AG20443 (cell line): ENCODE measurements around the gene ZFAND3.

Experiments
- DNase-seq: peaks from one replicate; pipeline ENCODE4 v3.0.0; 2012; ENCODE audit warnings: low spot score, mixed read lengths

ZFAND3 gene

DNA sequence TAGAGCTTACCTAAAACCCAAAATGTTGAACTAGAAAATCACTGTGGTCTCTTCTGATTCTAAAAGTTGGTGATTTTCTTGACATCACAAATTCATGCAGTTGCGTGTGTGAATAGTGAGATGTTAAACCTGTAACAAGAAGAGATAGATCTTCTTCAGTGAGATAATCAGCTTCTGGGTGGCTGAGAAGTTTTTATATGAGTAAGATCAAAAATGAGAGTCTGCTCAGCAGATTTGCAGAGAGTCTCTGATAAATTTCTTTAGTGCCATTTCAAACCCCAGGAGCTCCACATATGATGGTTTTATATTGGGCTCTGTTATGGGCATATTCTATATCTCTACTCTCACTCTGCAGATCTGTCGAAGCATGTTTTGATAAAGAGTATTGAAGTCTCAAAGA, 185.4 kb downstream of the ZFAND3 start:
- DNase-seq = no peak

DNA sequence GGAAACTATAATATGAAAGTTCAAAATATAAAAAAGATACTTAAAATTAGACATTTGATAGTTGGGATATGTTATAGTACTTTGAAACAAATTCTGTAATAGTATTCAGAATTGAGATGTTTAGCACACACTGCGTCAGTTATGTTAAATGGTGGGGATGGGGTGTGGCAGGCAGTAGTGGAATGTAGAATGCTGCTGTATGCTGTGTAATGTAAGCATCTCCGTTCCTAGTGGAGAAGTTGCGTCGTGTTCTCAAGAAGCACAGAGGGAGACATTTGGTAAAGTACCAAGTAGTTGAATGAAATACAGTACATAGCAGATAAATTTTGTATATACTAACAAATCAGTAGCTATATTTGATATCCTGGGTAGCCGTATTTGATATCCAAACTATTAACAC, 192.4 kb downstream of the ZFAND3 start:
- no peak for DNase-seq

- DNase-seq = peak; percentile 59
Measured at GRCh38 chr6:38012573-38012972, 193.0 kb downstream of the ZFAND3 start.

DNA sequence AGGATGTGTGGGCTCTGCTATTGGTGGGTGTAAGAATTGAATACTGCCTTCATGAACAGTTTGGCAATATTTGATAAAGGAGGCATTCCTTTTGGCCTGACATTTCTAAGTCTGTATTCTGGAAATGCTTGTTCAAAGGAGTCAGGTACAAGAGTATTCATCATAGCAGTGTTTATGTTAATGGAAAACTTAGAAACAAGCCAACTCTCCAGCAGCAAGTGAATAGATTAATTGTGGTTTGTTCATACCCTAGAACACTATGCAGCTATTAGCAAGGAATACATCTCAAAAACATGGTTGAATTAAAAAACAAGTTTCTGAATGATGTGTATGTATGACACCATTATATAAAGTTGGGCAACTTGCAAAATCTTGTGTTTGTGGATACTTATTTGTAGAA, 195.8 kb downstream of the ZFAND3 start:
- DNase-seq = no peak

- no peak for DNase-seq
Measured at GRCh38 chr6:38016824-38017223, 197.3 kb downstream of the ZFAND3 start.

DNA sequence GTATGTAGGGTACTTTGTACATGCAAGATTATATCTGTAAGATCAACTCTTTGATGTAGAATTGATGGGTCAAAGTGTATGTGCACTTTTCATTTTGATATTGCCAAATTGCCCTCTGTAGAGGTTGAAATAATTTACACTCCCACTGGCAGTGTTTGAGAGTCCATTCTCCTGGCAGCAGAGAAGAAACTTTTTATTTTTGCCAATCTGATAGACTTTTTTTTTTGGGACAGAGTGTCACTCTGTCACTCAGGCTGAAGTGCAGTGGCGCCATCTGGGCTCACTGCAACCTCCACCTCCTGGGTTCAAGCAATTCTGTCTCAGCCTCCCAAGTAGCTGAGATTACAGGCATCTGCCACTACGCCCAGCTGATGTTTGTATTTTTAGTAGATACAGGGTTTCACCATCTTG, 199.2 kb downstream of the ZFAND3 start:
- no peak for DNase-seq

- no peak for DNase-seq
Measured at GRCh38 chr6:38020593-38020992, 201.1 kb downstream of the ZFAND3 start.

GRCh38 chr6:38021029-38021428, 201.5 kb downstream of the ZFAND3 start:
- DNase-seq = no peak

- no peak for DNase-seq
Measured at GRCh38 chr6:38021571-38021970, 202.0 kb downstream of the ZFAND3 start.

- no peak for DNase-seq
Measured at GRCh38 chr6:38022688-38023087, 203.2 kb downstream of the ZFAND3 start.

- no peak for DNase-seq
Measured at GRCh38 chr6:38024908-38025307, 205.4 kb downstream of the ZFAND3 start.

DNA sequence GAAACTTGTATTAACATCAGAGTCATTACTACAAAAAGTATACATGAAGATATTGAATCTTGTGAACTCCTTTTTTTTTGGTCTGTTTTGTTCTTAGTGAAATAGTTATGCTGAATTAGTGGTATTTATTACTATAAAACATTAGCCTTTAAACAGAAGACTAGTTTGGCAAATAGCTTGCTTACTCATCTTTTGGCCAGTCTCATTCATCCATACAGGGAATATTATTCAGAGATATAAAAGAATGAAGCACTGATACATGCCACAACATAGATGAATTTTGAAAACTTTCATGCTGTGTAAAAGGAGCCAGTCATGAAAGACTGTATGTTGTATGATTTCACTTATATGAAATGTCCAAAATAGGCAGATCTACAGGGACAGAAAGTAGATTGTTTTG, 205.9 kb downstream of the ZFAND3 start:
- DNase-seq = no peak

- no peak for DNase-seq
Measured at GRCh38 chr6:38027685-38028373, 208.3 kb downstream of the ZFAND3 start.

- DNase-seq = no peak
Measured at GRCh38 chr6:38030380-38030779, 210.9 kb downstream of the ZFAND3 start.

DNA sequence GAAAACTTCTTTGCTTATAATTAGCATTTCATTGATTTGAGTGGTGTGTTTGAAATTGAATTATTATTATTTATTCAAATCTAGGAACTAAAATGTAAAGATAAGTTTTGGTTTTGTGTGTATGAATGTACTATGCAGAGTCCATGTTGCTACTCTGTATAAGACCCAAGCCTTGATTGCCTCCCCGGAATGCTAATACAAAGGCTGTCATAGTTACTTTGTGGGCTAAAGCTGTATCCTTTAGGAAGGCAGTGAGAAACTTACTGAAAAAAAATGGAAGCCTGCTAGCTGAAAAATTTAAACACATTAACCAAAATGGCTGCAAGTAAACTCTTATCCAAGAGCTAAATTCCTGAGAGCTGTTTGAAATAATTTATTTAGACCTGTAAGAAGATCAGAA, 213.3 kb downstream of the ZFAND3 start:
- no peak for DNase-seq

- no peak for DNase-seq
Measured at GRCh38 chr6:38033442-38033982, 214.0 kb downstream of the ZFAND3 start.

DNA sequence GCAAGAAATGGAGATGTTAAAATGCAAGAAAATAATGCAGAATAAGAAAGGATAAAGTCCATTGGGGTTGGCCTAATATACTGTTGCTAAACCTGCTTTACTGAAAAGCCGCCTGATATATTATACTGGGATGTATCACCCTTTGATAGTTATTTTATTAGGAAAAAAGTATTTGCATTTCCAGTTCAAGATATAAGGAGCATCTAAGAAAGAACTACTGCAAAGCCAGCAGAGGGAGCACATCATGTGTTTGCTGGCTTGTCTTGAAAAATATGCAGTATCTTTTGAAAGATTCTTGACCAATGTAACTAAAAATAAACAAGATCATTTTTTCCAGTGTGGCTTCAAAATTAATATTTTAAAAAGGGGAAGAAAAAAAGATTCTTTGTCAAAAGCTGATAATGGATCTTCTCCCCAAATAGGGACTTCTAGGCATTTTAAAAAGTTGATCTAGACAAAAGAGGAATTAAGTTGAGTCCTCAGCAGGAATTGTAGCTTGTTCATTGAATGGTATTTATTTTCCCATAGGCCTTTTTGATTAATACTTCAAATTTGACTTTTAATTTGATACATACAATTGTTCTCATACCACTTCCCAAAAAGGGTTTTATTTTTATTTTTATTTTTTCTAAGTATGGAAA, 214.9 kb downstream of the ZFAND3 start:
- peak; percentile 30 for DNase-seq

DNA sequence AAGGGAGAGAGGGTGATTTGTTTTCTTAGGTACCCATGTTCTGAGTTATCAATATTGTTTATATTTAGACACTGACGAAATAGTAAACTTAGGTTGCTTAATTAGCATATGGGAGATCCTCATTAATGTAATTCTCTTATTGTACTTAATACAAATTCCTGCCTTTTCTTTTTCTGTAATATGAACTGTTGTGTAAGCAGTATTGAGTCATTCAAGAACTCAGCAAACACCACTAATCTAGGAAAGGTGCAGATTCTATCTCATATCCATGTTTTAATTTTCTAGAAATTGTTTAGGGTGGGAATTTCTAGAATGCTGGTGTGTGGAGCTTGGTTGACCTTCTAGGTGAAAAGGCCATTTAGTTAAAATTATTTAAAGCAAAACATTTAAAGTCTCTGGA, 216.0 kb downstream of the ZFAND3 start:
- no peak for DNase-seq

- no peak for DNase-seq
Measured at GRCh38 chr6:38039502-38039901, 220.0 kb downstream of the ZFAND3 start.

GRCh38 chr6:38040254-38040653, 220.7 kb downstream of the ZFAND3 start:
- no peak for DNase-seq

GRCh38 chr6:38043259-38043753, 223.8 kb downstream of the ZFAND3 start:
- no peak for DNase-seq

- DNase-seq = no peak
Measured at GRCh38 chr6:38045701-38046305, 226.3 kb downstream of the ZFAND3 start.

DNA sequence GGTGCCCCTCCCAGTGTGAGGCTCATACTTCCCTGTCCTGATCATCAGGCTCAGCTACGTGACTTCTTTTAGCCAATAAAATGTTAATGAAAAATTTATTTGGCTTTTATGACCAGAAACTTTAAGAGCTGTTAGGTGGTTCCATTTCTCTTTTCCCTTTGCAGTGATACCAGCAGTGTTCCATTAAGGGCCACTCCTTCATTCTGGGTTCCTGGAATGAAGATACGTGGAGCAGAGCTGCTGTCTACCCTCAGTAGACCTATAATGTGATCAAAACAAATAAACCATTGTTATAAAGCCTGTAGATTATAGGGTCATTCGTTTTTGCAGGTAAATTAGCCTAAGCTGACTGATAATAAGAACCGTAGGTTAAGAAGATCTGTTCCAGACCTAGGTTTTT, 228.0 kb downstream of the ZFAND3 start:
- DNase-seq = no peak
